Lower lobe of right lung (tissue), 2 donors: ENCODE results near the gene SRXN1. TPM values are rescaled to one million over a fixed set of nuclear protein-coding genes. Genes with fewer than 3 reads are reported as not detected.
A peak's percentile ranks its signal among the peaks of the same experiment; 100 is the strongest.

Experiments
- ATAC-seq, 2 donors: fragments of 200-7000 bp; cut with Tn5 transposase; one replicate each; pipeline ENCODE4 v1.9.1; 2020 to 2022; ENCODE audit warnings: mild to moderate bottlenecking in 2 of 2, moderate library complexity in 2 of 2
- DNase-seq: peaks from one replicate; pipeline ENCODE4 v3.0.0-alpha.2; 2020
- H3K27ac ChIP-seq: fragments of 200-600 bp; one replicate; pipeline ENCODE4 v1.8.0; 2022
- H3K27me3 ChIP-seq: fragments of 200-600 bp; one replicate; pipeline ENCODE4 v1.8.0; 2022; ENCODE audit warnings: low read depth
- H3K36me3 ChIP-seq: fragments of 200-600 bp; one replicate; pipeline ENCODE4 v1.8.0; 2022; ENCODE audit warnings: mild to moderate bottlenecking
- H3K4me1 ChIP-seq: fragments of 200-600 bp; one replicate; pipeline ENCODE4 v1.8.0; 2022
- H3K4me3 ChIP-seq: fragments of 200-600 bp; one replicate; pipeline ENCODE4 v1.8.0; 2022; ENCODE audit warnings: mild to moderate bottlenecking
- H3K9me3 ChIP-seq: fragments of 200-600 bp; one replicate; pipeline ENCODE4 v1.8.0; 2022
- CTCF ChIP-seq: fragments of 200-600 bp; IDR thresholded peaks from one replicate; pipeline ENCODE4 v1.8.0; 2022; ENCODE audit warnings: antibody characterized with exemption, mild to moderate bottlenecking
- intact Hi-C: fragments of 100-400 bp; cut with DNase I; formaldehyde crosslinking; loops from one replicate; pipeline ENCODE4 v1.11.0; 2022
- total RNA-seq: library from RNA; stranded (reverse); fragmentation: NEBNext Ultra II Directional; extraction: Animal tissue kit (Norgen Biotek cat#: 25700); gene quantifications from one replicate; pipeline ENCODE4 v1.2.1, GENCODE V29; 2021
- donor health status: DM: no; HTN: yes; CAD: no; lungs with severe emphysema.

The SRXN1 gene
- total RNA-seq, 1 donor from 2014 or later = 32.0 TPM

GRCh38 chr20:680638-681187 is 27.7 kb upstream of the SRXN1 start:
- Histone ChIP-seq H3K27ac (no peak overlapping the region), H3K27me3 (peaks cover 79% of the 10 kb centered on the region), H3K9me3 (no peaks in the 10 kb centered on the region), H3K36me3 (no peaks in the 10 kb centered on the region), H3K4me3 (no peak overlapping the region), H3K4me1 (peaks cover 13% of the 10 kb centered on the region)
- intact Hi-C loops = no loop called here
- no peak for TF ChIP-seq CTCF
- no peak for ATAC-seq
- no peak for DNase-seq

DNA sequence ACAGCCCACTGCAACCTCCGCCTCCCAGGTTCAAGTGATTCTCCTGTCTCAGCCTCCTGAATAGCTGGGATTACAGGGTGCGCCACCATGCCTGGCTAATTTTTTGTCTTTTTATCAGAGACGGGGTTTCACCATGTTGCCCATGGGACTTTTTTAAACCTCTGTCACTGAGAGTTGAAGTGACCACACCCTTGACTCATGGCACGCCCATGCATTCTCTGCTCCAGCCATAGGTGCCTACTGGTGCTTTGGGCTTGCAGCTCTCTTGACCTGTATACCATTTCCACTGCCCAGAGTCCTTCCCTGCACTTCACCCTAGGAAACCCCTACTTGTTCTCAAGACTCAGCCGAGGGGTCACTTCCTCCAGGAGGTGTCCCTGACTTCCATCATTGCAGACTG is 25.0 kb upstream of the SRXN1 start:
- Histone ChIP-seq H3K27me3 (peaks cover 84% of the 10 kb centered on the region), H3K9me3 (no peaks in the 10 kb centered on the region), H3K4me1 (peaks cover 18% of the 10 kb centered on the region), H3K36me3 (no peaks in the 10 kb centered on the region), H3K27ac (no peak overlapping the region), H3K4me3 (no peak overlapping the region)
- ATAC-seq = no peak
- no peak for TF ChIP-seq CTCF
- intact Hi-C loops = no loop called here
- no peak for DNase-seq

DNA sequence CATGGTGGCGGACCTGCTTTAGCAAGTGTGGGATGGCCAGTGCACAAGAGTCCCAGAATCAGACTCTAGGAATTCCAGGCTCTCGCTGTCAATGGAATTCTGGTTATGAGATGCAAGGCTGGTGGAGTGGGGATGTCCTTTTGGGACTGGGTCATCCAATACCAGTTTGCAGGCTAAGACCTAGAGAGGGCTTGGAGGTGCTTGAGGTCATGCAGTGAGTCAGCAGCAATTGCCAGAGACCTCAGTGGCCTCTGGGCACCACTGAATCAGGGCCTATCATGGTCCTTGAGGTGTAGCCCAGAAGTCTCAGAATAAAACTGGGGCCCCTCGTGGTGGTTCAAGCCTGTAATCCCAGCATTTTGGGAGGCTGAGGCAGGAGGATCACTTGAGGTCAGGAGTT is 24.0 kb upstream of the SRXN1 start:
- no peaks in the 10 kb centered on the region for H3K36me3 ChIP-seq
- no peak overlapping the region for H3K4me3 ChIP-seq
- DNase-seq (no peak), ATAC-seq (no peak)
- peaks cover 18% of the 10 kb centered on the region for H3K4me1 ChIP-seq
- H3K27ac ChIP-seq = no peak overlapping the region
- H3K9me3 ChIP-seq = no peaks in the 10 kb centered on the region
- intact Hi-C loops = no loop called here
- H3K27me3 ChIP-seq = peaks cover 78% of the 10 kb centered on the region
- no peak for TF ChIP-seq CTCF

GRCh38 chr20:676315-676937 is 23.4 kb upstream of the SRXN1 start:
- DNase-seq = no peak
- TF ChIP-seq CTCF = no peak

GRCh38 chr20:675453-676314 is 22.7 kb upstream of the SRXN1 start, which contains the start of gene SCRT2:
Gene SCRT2 (minus strand): TSS chr20:675802. CDS start chr20:675601, 201 bp downstream.
- no peaks in the 10 kb centered on the region for H3K9me3 ChIP-seq
- H3K27me3 ChIP-seq = peaks cover 82% of the 10 kb centered on the region
- no peak within 1 kb of the TSS for H3K4me3 ChIP-seq
- DNase-seq (peak; percentile 81), ATAC-seq (peak; percentile 94 to 96)
- peaks cover 18% of the 10 kb centered on the region for H3K4me1 ChIP-seq
- intact Hi-C loops = no loop called here
- H3K27ac ChIP-seq = no peak within 1 kb of the TSS
- no peak for TF ChIP-seq CTCF
- H3K36me3 ChIP-seq = no peaks in the 10 kb centered on the region

More at GRCh38 chr20:676315-676937, 23.4 kb upstream of the SRXN1 start:
- no peaks in the 10 kb centered on the region for H3K36me3 ChIP-seq
- H3K9me3 ChIP-seq = no peaks in the 10 kb centered on the region
- H3K4me3 ChIP-seq = no peak overlapping the region
- H3K27ac ChIP-seq = no peak overlapping the region
- peaks cover 81% of the 10 kb centered on the region for H3K27me3 ChIP-seq
- intact Hi-C loops = no loop called here
- ATAC-seq = peak in 1 of 2 donors; percentile 6
- H3K4me1 ChIP-seq = peaks cover 18% of the 10 kb centered on the region
